Mucosa of descending colon (tissue), 3 donors: ENCODE data around the gene CHST8. TPM values are rescaled to one million over a fixed set of nuclear protein-coding genes. Genes with fewer than 3 reads are reported as not detected.

Experiments
- ATAC-seq: fragments of 200-7000 bp; cut with Tn5 transposase; one replicate; pipeline ENCODE4 v1.9.1; 2020; ENCODE audit warnings: mild to moderate bottlenecking, moderate library complexity
- DNase-seq, 3 donors: peaks; one replicate each; pipeline ENCODE4 v3.0.0-alpha.2; 2020
- H3K36me3 ChIP-seq: fragments of 200-600 bp; one replicate; pipeline ENCODE4 v1.8.0; 2021; ENCODE audit warnings: low read depth, mild to moderate bottlenecking
- H3K4me1 ChIP-seq: fragments of 200-600 bp; one replicate; pipeline ENCODE4 v1.8.0; 2021; ENCODE audit warnings: low read depth, mild to moderate bottlenecking
- H3K4me3 ChIP-seq: fragments of 200-600 bp; one replicate; pipeline ENCODE4 v1.8.0; 2021; ENCODE audit warnings: mild to moderate bottlenecking
- H3K9me3 ChIP-seq: fragments of 200-600 bp; one replicate; pipeline ENCODE4 v1.8.0; 2021; ENCODE audit warnings: mild to moderate bottlenecking
- intact Hi-C, 2 donors: fragments of 100-400 bp; cut with DNase I in 1 of 2; cut with micrococcal nuclease in 1 of 2; formaldehyde crosslinking; loops; one replicate each; pipeline versions ENCODE4 v1.11.0 to v1.11.1; 2022; cut with DNase I, micrococcal nuclease
- total RNA-seq, 3 donors: library from RNA; stranded (reverse); fragmentation: NEBNext Ultra II Directional in 2 of 3; extraction: Animal tissue kit (Norgen Biotek cat#: 25700) in 2 of 3; gene quantifications; one replicate each; pipeline versions ENCODE4 v1.2.1 to v1.2.4, GENCODE V29; 2021 to 2023
- TF ChIP-seq, protein P1 (sequence below): fragments of 200-600 bp; IDR thresholded peaks from one replicate; pipeline ENCODE4 v1.8.0; 2022; ENCODE audit warnings: antibody characterized with exemption, mild to moderate bottlenecking
- donor health status: DM: no; HTN: no; CAD: no; lungs with moderate emphysema.
- donor health status: DM: no; HTN: no; CAD: no.
- donor health status: DM: no; HTN: yes; CAD: no.

CHST8 gene
- total RNA-seq, 3 donors from 2014 or later: 0.31 TPM; not detected in 2

- Histone ChIP-seq H3K36me3 (no peaks in the 10 kb centered on the region), H3K4me3 (no peak overlapping the region), H3K4me1 (peaks cover 29% of the 10 kb centered on the region), H3K9me3 (no peaks in the 10 kb centered on the region)
- TF ChIP-seq, protein P1, sequence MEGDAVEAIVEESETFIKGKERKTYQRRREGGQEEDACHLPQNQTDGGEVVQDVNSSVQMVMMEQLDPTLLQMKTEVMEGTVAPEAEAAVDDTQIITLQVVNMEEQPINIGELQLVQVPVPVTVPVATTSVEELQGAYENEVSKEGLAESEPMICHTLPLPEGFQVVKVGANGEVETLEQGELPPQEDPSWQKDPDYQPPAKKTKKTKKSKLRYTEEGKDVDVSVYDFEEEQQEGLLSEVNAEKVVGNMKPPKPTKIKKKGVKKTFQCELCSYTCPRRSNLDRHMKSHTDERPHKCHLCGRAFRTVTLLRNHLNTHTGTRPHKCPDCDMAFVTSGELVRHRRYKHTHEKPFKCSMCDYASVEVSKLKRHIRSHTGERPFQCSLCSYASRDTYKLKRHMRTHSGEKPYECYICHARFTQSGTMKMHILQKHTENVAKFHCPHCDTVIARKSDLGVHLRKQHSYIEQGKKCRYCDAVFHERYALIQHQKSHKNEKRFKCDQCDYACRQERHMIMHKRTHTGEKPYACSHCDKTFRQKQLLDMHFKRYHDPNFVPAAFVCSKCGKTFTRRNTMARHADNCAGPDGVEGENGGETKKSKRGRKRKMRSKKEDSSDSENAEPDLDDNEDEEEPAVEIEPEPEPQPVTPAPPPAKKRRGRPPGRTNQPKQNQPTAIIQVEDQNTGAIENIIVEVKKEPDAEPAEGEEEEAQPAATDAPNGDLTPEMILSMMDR: no peak
- intact Hi-C loops: no loop called here
- ATAC-seq (no peak), DNase-seq (no peak)
These were observed 181.0 kb downstream of the CHST8 start for GRCh38 chr19:33802801-33803200.

- no peak for ATAC-seq
- no peaks in the 10 kb centered on the region for H3K36me3 ChIP-seq
- no peaks in the 10 kb centered on the region for H3K9me3 ChIP-seq
- peaks cover 29% of the 10 kb centered on the region for H3K4me1 ChIP-seq
- DNase-seq: no peak
- no peak overlapping the region for H3K4me3 ChIP-seq
- intact Hi-C loops: no loop called here
- TF ChIP-seq, protein P1: no peak
These were observed 181.6 kb downstream of the CHST8 start for GRCh38 chr19:33803383-33803782.

DNA sequence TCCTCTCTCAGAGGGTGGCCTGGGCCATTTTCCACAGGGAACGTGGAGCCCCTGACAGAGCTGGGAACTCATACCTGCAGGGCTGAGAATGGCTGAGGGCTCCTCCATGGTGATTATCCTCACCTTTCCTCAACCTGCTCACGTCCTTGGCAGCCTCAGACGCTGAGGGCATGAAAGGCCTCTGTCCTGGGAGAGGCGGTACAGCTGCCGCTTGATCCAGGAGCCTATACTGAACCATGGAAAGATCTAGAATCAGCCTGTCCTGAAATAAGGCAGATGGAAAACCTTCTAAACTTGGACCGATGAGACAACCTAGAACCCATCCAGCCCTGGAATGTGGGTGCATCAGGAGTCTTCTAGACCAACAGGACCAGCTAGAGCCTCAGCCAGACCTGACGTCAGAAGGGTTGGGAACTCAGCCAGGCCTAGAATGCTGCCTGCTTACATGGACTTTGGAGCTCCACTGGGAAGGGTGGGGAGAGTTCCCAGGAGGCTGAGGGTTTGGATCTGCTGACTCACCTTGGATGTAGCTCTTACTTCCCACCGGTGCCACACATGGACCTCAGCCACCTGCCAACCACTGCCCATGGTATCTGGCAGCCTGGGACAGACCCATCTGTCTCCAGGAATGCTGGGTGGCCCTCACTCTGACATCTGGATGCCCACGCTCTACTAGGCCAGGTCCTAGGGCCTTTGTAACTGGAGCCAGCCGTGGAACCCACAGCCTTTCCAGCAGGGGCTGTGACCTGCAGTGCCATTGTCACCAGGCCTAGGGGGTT, 182.5 kb downstream of the CHST8 start:
- H3K36me3 ChIP-seq: no peaks in the 10 kb centered on the region
- ATAC-seq (peak; percentile 95), DNase-seq (peak; percentile 86 to 97 (median 92))
- TF ChIP-seq, protein P1: no peak
- H3K9me3 ChIP-seq: no peaks in the 10 kb centered on the region
- intact Hi-C loops: no loop called here
- H3K4me3 ChIP-seq: no peak overlapping the region
- peaks cover 29% of the 10 kb centered on the region for H3K4me1 ChIP-seq

GRCh38 chr19:33805313-33805712, 183.6 kb downstream of the CHST8 start:
- no peak for DNase-seq
- no peaks in the 10 kb centered on the region for H3K36me3 ChIP-seq
- no peak overlapping the region for H3K4me3 ChIP-seq
- intact Hi-C loops: no loop called here
- ATAC-seq: no peak
- TF ChIP-seq, protein P1: no peak
- H3K4me1 ChIP-seq: peaks cover 29% of the 10 kb centered on the region
- H3K9me3 ChIP-seq: no peaks in the 10 kb centered on the region

- H3K9me3 ChIP-seq: no peaks in the 10 kb centered on the region
- intact Hi-C loops: no loop called here
- H3K4me3 ChIP-seq: no peak overlapping the region
- no peaks in the 10 kb centered on the region for H3K36me3 ChIP-seq
- DNase-seq (no peak), ATAC-seq (no peak)
- TF ChIP-seq, protein P1: no peak
- H3K4me1 ChIP-seq: peaks cover 29% of the 10 kb centered on the region
These were observed 184.2 kb downstream of the CHST8 start for GRCh38 chr19:33805840-33806433.
